Gastroesophageal sphincter (tissue), 4 donors: ENCODE data around the gene POM121. TPM values are rescaled to one million over a fixed set of nuclear protein-coding genes. Genes with fewer than 3 reads are reported as not detected.
A peak's percentile ranks its signal among the peaks of the same experiment; 100 is the strongest.
"Not testable (repeated sequence)": the region's sequence is repeated elsewhere in the genome, so short reads cannot be mapped to it uniquely, and the experiment has no call there.

Source experiments
- ATAC-seq: fragments of 150-250 bp; one replicate; pipeline ENCODE4 v1.9.1; 2016; ENCODE audit warnings: mild to moderate bottlenecking, moderate library complexity
- H3K27ac ChIP-seq, 4 donors: fragments of 200-600 bp; sonication (generic) in 3 of 4; 1 replicate in 3 of 4; 2 replicates in 1 of 4; pipeline ENCODE4 v1.5.1; 2016 to 2019
- H3K27me3 ChIP-seq: fragments of 200-600 bp; sonication (generic); one replicate; pipeline ENCODE4 v1.5.1; 2019
- H3K36me3 ChIP-seq, 2 donors: fragments of 200-600 bp; sonication (generic); one replicate each; pipeline ENCODE4 v1.5.1; 2019; ENCODE audit warnings: control low read depth in 1 of 2
- H3K4me1 ChIP-seq, 3 donors: fragments of 200-600 bp; sonication (generic); 1 replicate in 2 of 3; 2 replicates in 1 of 3; pipeline ENCODE4 v1.5.1; 2016 to 2019; ENCODE audit warnings: control low read depth in 2 of 3
- H3K4me3 ChIP-seq, 2 donors: fragments of 200-600 bp; sonication (generic); one replicate each; pipeline ENCODE4 v1.5.1; 2019; ENCODE audit warnings: mild to moderate bottlenecking in 1 of 2, moderate library complexity in 1 of 2
- H3K9me3 ChIP-seq, 3 donors: fragments of 200-600 bp; sonication (generic); one replicate each; pipeline ENCODE4 v1.5.1; 2017 to 2019; ENCODE audit warnings: control low read depth in 2 of 3
- WGBS, 2 donors: methylation state at CpG; one replicate each; pipeline ENCODE4 v1.1.5; 2018; ENCODE audit warnings: low coverage in 1 of 2; 5-methylcytosine and 5-hydroxymethylcytosine counted together
- total RNA-seq, 4 donors: library from RNA; depleted of rRNA; stranded (reverse); fragments of >200 nt; gene quantifications; one replicate each; pipeline ENCODE4 v1.1.0, GENCODE V29; 2016
- TF ChIP-seq, protein P1 (sequence below), 4 experiments: fragments of 200-600 bp in 2 of 4; fragments of 450-650 bp in 2 of 4; sonication (generic) in 1 of 4; IDR thresholded peaks; one replicate each; pipeline ENCODE4 v1.5.1; 2017 to 2019; ENCODE audit warnings: antibody characterized with exemption in 4 of 4, mild to moderate bottlenecking in 2 of 4, moderate library complexity in 2 of 4

Gene POM121
- total RNA-seq, 4 donors from 2014 or later = 11.8 to 22.1 (median 14.6) TPM

GRCh38 chr7:72945597-72945996, 20.7 kb downstream of the POM121 start:
- ATAC-seq, H3K4me1 ChIP-seq, H3K27me3 ChIP-seq, H3K4me3 ChIP-seq, H3K27ac ChIP-seq, H3K9me3 ChIP-seq: not testable (repeated sequence)
- peaks cover 0 to 54% of the 10 kb centered on the region in 2 donors for H3K36me3 ChIP-seq
- WGBS, 2 donors = 78% methylated on average over 3 of the region's 9 CpGs; no CpG with 5 or more reads in 1 of the 2 donors

- TF ChIP-seq, protein P1, sequence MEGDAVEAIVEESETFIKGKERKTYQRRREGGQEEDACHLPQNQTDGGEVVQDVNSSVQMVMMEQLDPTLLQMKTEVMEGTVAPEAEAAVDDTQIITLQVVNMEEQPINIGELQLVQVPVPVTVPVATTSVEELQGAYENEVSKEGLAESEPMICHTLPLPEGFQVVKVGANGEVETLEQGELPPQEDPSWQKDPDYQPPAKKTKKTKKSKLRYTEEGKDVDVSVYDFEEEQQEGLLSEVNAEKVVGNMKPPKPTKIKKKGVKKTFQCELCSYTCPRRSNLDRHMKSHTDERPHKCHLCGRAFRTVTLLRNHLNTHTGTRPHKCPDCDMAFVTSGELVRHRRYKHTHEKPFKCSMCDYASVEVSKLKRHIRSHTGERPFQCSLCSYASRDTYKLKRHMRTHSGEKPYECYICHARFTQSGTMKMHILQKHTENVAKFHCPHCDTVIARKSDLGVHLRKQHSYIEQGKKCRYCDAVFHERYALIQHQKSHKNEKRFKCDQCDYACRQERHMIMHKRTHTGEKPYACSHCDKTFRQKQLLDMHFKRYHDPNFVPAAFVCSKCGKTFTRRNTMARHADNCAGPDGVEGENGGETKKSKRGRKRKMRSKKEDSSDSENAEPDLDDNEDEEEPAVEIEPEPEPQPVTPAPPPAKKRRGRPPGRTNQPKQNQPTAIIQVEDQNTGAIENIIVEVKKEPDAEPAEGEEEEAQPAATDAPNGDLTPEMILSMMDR (IDR thresholded peaks at IDR 0.05) = peak in 2 of 4 experiments; percentile 33 to 36
- not testable (repeated sequence) for H3K9me3 ChIP-seq, H3K27ac ChIP-seq, H3K27me3 ChIP-seq, ATAC-seq, H3K4me3 ChIP-seq, H3K4me1 ChIP-seq
- WGBS, 2 donors = 72% methylated on average over 5 of the region's 22 CpGs; no CpG with 5 or more reads in 1 of the 2 donors
- H3K36me3 ChIP-seq = peaks cover 0 to 49% of the 10 kb centered on the region in 2 donors
Observed at GRCh38 chr7:72946130-72946745, 21.3 kb downstream of the POM121 start.

DNA sequence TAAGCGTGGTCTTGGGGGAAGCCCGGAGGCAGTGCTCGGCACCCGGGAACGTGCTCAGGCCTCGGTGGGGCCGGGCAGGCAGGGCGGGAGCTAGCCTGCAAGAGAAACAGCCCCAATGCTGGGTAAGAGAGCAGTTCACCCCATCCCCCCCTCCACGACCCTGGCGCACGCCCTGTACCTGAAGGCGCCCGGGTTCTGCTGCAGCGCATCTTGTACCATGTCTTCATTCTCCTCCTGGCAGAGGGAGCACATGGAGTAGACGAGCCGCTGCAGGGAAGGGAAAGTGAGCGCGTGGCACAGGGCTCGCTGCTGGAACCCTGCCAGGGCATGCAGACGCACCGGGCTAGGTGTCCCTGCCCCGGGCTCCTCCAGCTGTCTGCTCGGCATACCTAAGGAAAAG, 23.8 kb downstream of the POM121 start:
- H3K9me3 ChIP-seq, H3K4me1 ChIP-seq, H3K4me3 ChIP-seq, H3K27ac ChIP-seq, ATAC-seq, H3K27me3 ChIP-seq: not testable (repeated sequence)
- peaks cover 0 to 36% of the 10 kb centered on the region in 2 donors for H3K36me3 ChIP-seq
- 53% methylated on average over 7 of the region's 23 CpGs; no CpG with 5 or more reads in 1 of the 2 donors for WGBS, 2 donors

GRCh38 chr7:72949276-72949675, 24.4 kb downstream of the POM121 start:
- H3K27ac ChIP-seq, H3K4me3 ChIP-seq, H3K4me1 ChIP-seq, ATAC-seq, H3K27me3 ChIP-seq, H3K9me3 ChIP-seq: not testable (repeated sequence)
- WGBS, 2 donors = 90% methylated on average over 2 of the region's 9 CpGs; no CpG with 5 or more reads in 1 of the 2 donors
- peaks cover 0 to 34% of the 10 kb centered on the region in 2 donors for H3K36me3 ChIP-seq

DNA sequence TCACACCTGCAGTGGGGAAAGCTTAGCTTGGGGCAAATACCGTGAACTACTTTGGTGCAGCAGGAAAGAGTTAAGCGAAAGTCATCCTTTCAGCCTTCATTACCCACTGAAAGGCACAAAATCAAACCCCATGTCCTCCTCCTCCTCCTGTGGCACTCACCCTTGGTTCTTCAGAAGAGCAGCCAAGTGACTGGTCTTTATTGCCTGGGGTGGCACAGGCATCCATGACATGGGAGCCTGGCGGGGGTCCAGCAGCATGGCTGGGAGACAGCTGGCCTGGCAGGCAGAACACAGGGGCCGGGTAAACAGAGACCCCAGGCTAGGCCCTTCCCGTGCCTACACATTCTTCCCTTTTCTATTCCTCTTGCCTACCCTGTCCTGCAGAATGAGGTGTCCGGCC, 24.8 kb downstream of the POM121 start:
- H3K4me1 ChIP-seq, ATAC-seq, H3K4me3 ChIP-seq, H3K9me3 ChIP-seq, H3K27ac ChIP-seq, H3K27me3 ChIP-seq: not testable (repeated sequence)
- whole genome bisulfite sequencing, 2 donors = 92 to 100% methylated on average over 2 of the region's 6 CpGs
- peaks cover 0 to 34% of the 10 kb centered on the region in 2 donors for H3K36me3 ChIP-seq

DNA sequence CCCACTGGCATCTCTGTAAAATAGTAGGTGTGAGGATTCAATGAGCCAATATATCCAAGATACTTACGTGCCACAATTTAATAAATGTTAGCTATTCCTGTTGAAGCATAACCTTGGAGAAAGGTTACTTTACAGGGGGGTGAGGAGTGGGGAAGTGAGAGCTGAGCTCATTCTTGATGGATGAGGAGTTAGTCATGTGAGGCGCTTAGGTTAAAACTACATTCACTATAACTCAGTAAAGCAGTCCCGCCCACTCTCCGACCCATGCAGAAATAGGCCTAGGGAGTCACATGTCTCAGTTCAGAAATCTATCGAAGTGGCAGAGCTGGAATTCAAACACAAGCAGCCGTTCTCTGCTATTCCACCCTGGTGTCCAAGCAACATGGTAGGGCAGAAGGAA, 25.5 kb downstream of the POM121 start:
- not testable (repeated sequence) for ATAC-seq, H3K9me3 ChIP-seq, H3K4me1 ChIP-seq, H3K4me3 ChIP-seq, H3K27ac ChIP-seq, H3K27me3 ChIP-seq
- H3K36me3 ChIP-seq = peaks cover 0 to 33% of the 10 kb centered on the region in 2 donors
- no CpG with 5 or more reads among the region's 6 CpGs for WGBS, 2 donors

DNA sequence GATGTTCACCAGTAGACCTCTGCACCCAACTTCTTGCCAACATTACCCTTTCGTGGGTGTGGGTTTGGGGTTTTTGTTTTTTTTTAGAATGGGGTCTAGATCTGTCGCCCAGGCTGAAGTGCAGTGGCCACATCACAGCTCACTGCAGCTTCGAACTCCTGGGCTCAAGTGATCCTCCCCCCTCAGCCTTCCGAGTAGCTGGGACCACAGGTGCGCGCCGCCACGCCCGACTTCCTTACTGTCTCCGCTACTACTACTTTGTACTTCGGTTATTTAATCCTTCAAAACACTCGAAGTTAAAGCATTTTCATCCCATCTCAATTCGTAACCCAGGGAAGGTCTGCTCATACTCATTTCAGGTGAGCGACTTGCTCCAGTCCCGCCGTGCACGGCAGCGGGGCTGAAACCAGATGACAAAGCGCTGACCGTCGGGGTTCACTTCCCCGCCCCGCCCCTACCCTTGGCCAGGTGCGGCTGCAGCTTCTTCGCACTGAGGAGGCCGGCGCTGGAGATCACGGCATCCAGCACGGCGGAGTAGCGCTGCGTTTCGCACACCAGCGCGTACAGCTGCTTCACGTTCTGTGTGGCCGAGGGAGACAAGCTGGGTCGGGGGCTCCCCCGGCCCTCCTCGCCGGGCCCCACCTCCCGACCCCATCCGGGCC, 29.1 kb downstream of the POM121 start:
- not testable (repeated sequence) for H3K36me3 ChIP-seq, H3K27me3 ChIP-seq, H3K4me1 ChIP-seq, H3K9me3 ChIP-seq
- H3K4me3 ChIP-seq = peak overlapping the region; percentile 46 to 58
- no CpG with 5 or more reads among the region's 43 CpGs for WGBS, 2 donors
- ATAC-seq = peak; percentile 43
- H3K27ac ChIP-seq = peak overlapping the region in 1 of 4 donors; percentile 55

DNA sequence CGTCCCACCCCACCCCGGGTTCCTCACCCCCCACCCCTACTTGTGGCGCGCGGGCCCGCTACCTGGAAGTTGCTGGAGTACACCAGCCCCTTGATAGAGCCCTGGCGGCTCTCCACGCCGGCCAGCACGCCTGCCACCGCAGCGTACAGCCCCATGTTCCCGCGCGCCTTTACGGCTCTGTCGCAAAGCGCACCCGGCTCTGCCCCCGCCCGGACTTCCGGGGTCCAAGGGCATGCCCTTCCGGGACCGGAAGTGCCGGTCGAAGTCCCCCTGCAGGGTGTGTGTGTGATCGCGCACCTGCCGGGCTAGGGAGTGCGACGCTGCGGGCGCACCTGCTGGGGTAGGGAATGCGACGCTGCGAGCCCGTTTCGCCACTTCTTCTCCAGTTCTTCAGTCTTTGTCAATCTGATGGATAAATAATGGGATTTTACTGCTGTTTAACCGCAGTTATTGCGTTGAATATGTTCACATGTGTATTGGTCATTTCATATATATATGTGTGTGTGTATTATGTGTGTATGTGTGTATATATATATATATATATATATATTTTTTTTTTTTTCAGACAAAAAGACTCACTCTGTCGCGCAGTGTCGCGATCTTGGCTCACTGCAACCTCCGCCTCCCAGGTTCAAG, 29.8 kb downstream of the POM121 start:
- H3K9me3 ChIP-seq, H3K4me1 ChIP-seq, H3K36me3 ChIP-seq, H3K27me3 ChIP-seq: not testable (repeated sequence)
- Histone ChIP-seq H3K4me3 (peak overlapping the region; percentile 46 to 58), H3K27ac (peak overlapping the region in 1 of 4 donors; percentile 55)
- no CpG with 5 or more reads among the region's 45 CpGs for WGBS, 2 donors
- peak; percentile 96 for ATAC-seq

- H3K27ac ChIP-seq, H3K4me1 ChIP-seq, H3K27me3 ChIP-seq, H3K9me3 ChIP-seq, ATAC-seq, H3K36me3 ChIP-seq, H3K4me3 ChIP-seq: not testable (repeated sequence)
- no CpG with 5 or more reads among the region's 18 CpGs for WGBS, 2 donors
Observed at GRCh38 chr7:72960029-72960428, 35.1 kb downstream of the POM121 start.

DNA sequence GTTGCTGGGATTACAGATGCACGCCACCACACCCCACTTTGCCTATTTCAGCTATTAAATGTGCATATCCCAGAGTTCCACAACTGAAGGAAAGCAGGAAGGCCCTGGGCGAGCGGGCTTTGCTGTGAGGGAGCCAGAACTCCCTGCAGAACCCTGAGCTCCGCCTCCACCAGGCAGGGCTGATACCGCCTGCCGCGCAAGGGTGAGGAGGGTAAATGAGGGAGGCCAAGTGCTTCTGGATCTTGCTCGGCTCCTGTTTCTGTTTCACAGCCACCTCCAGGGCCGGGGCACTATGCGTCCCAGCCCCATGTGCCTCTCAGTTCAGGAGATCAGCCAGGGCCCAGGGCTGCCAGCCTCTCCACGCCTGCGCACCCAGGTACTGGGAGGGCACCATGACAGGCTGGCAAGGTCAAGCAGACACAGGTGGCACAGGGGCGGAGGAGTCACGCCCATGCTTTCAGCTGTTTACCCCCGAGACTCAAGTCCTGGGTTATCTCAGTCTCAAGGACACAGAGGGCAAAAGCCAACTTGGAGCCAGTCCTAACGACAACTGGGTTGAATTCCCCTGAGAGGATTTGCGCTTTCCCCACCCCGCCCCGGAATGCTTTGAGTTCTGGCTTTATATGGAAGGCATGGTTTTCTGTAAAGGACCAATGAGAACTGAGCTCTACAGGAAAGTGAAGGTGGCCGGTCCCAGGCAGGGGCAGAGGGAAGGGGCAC, 35.9 kb downstream of the POM121 start:
- not testable (repeated sequence) for H3K27ac ChIP-seq, H3K9me3 ChIP-seq, H3K4me1 ChIP-seq, H3K36me3 ChIP-seq, ATAC-seq, H3K4me3 ChIP-seq, H3K27me3 ChIP-seq
- no CpG with 5 or more reads among the region's 20 CpGs for WGBS, 2 donors

- H3K4me3 ChIP-seq, H3K4me1 ChIP-seq, ATAC-seq, H3K36me3 ChIP-seq, H3K9me3 ChIP-seq, H3K27me3 ChIP-seq, H3K27ac ChIP-seq: not testable (repeated sequence)
- WGBS, 2 donors = no CpG with 5 or more reads among the region's 9 CpGs
Observed at GRCh38 chr7:72961346-72961650, 36.4 kb downstream of the POM121 start.

GRCh38 chr7:72963056-72963455, 38.2 kb downstream of the POM121 start:
- no CpG with 5 or more reads among the region's 8 CpGs for WGBS, 2 donors
- not testable (repeated sequence) for ATAC-seq

More at GRCh38 chr7:72963056-72963455, 38.2 kb downstream of the POM121 start:
- H3K27me3 ChIP-seq, H3K27ac ChIP-seq, H3K9me3 ChIP-seq, H3K36me3 ChIP-seq, H3K4me1 ChIP-seq, H3K4me3 ChIP-seq: not testable (repeated sequence)
